H9 (cell line): ENCODE measurements around the gene COL27A1. TPM values are rescaled to one million over a fixed set of nuclear protein-coding genes. Genes with fewer than 3 reads are reported as not detected.

Experiments
- DNase-seq: peaks from one replicate; pipeline ENCODE4 v3.0.0-alpha.2; 2017
- H2AFZ ChIP-seq: one replicate; pipeline ENCODE4 v1.6.1; 2013; ENCODE audit warnings: mild to moderate bottlenecking, low read length, control low read depth, moderate library complexity
- H2AK5ac ChIP-seq: 2 replicates; pipeline ENCODE4 v1.6.1; 2013; ENCODE audit warnings: low read length, control low read depth, mixed read lengths; ENCODE audit not compliant: insufficient read length
- H2BK120ac ChIP-seq: one replicate; pipeline ENCODE4 v1.6.1; 2013; ENCODE audit warnings: low read depth, mild to moderate bottlenecking, low read length, control low read depth, inconsistent platforms; ENCODE audit not compliant: poor library complexity, severe bottlenecking
- H2BK12ac ChIP-seq: 2 replicates; pipeline ENCODE4 v1.6.1; 2013; ENCODE audit warnings: low read length, control low read depth, mixed read lengths, low read depth; ENCODE audit not compliant: insufficient read length
- H2BK15ac ChIP-seq: 2 replicates; pipeline ENCODE4 v1.6.1; 2013; ENCODE audit warnings: low read depth, low read length, control low read depth
- H2BK20ac ChIP-seq: one replicate; pipeline ENCODE4 v1.6.1; 2013; ENCODE audit warnings: low read depth, mild to moderate bottlenecking, low read length, control low read depth, inconsistent platforms; ENCODE audit not compliant: poor library complexity, severe bottlenecking
- H2BK5ac ChIP-seq: 2 replicates; pipeline ENCODE4 v1.6.1; 2013; ENCODE audit warnings: low read length, control low read depth, mixed read lengths; ENCODE audit not compliant: insufficient read length
- H3K14ac ChIP-seq: 2 replicates; pipeline ENCODE4 v1.6.1; 2013; ENCODE audit warnings: low read length, control low read depth; ENCODE audit not compliant: insufficient read depth
- H3K18ac ChIP-seq: 2 replicates; pipeline ENCODE4 v1.6.1; 2013; ENCODE audit warnings: low read depth, mild to moderate bottlenecking, mixed read lengths, low read length, control low read depth; ENCODE audit not compliant: insufficient read length
- H3K23ac ChIP-seq: 2 replicates; pipeline ENCODE4 v1.6.1; 2013; ENCODE audit warnings: low read length, control low read depth, mixed read lengths, low read depth; ENCODE audit not compliant: insufficient read length
- H3K23me2 ChIP-seq: 2 replicates; pipeline ENCODE4 v1.6.1; 2013; ENCODE audit warnings: low read depth, mild to moderate bottlenecking, mixed read lengths, low read length, control low read depth; ENCODE audit not compliant: insufficient read length, poor library complexity, severe bottlenecking
- H3K27ac ChIP-seq: 2 replicates; pipeline ENCODE4 v1.5.1; 2013; ENCODE audit warnings: low read length, control low read depth, mixed read lengths, low read depth; ENCODE audit not compliant: insufficient read length
- H3K27me3 ChIP-seq: 2 replicates; pipeline ENCODE4 v1.6.1; 2013; ENCODE audit warnings: low read length, control low read depth, inconsistent platforms; ENCODE audit not compliant: insufficient read depth
- H3K4ac ChIP-seq: 2 replicates; pipeline ENCODE4 v1.6.1; 2013; ENCODE audit warnings: low read depth, mild to moderate bottlenecking, control low read depth, inconsistent platforms, low read length, moderate library complexity
- H3K4me1 ChIP-seq: 2 replicates; pipeline ENCODE4 v1.6.1; 2013; ENCODE audit warnings: low read length, control low read depth, inconsistent platforms; ENCODE audit not compliant: insufficient read depth
- H3K4me2 ChIP-seq: 2 replicates; pipeline ENCODE4 v1.6.1; 2013; ENCODE audit warnings: low read length, control low read depth, mixed read lengths; ENCODE audit not compliant: insufficient read length, insufficient read depth
- H3K56ac ChIP-seq: 2 replicates; pipeline ENCODE4 v1.6.1; 2013; ENCODE audit warnings: low read depth, mild to moderate bottlenecking, mixed read lengths, low read length, control low read depth; ENCODE audit not compliant: insufficient read length
- H3K79me1 ChIP-seq: 2 replicates; pipeline ENCODE4 v1.6.1; 2013; ENCODE audit warnings: low read depth, mild to moderate bottlenecking, moderate library complexity, low read length, control low read depth, inconsistent platforms; ENCODE audit not compliant: insufficient read depth, poor library complexity, severe bottlenecking
- H3K79me2 ChIP-seq: 2 replicates; pipeline ENCODE4 v1.6.1; 2013; ENCODE audit warnings: low read length, control low read depth, inconsistent platforms; ENCODE audit not compliant: insufficient read depth
- H3K9ac ChIP-seq: 2 replicates; pipeline ENCODE4 v1.6.1; 2013; ENCODE audit warnings: low read length, control low read depth, mixed read lengths; ENCODE audit not compliant: insufficient read length; ENCODE audit errors: extremely low read depth
- H3K9me3 ChIP-seq: one replicate; pipeline ENCODE4 v1.6.1; 2013; ENCODE audit warnings: low read depth, low read length, inconsistent platforms; ENCODE audit not compliant: control insufficient read depth
- H3T11ph ChIP-seq: one replicate; pipeline ENCODE4 v1.6.1; 2013; ENCODE audit warnings: mild to moderate bottlenecking, low read length, control low read depth, inconsistent platforms
- H4K20me1 ChIP-seq: one replicate; pipeline ENCODE4 v1.6.1; 2013; ENCODE audit not compliant: control insufficient read depth, insufficient read length, insufficient read depth
- H4K5ac ChIP-seq: 2 replicates; pipeline ENCODE4 v1.6.1; 2013; ENCODE audit warnings: low read depth, mild to moderate bottlenecking, mixed read lengths, low read length, control low read depth; ENCODE audit not compliant: insufficient read length
- H4K8ac ChIP-seq: replicated peaks from 2 replicates; pipeline ENCODE4 v1.6.1; 2013; ENCODE audit warnings: low read length, control low read depth, mixed read lengths, low read depth; ENCODE audit not compliant: insufficient read length
- H4K91ac ChIP-seq: 2 replicates; pipeline ENCODE4 v1.6.1; 2013; ENCODE audit warnings: low read depth, mild to moderate bottlenecking, moderate library complexity, mixed read lengths, low read length, control low read depth; ENCODE audit not compliant: insufficient read length
- H3K27ac Mint-ChIP-seq, 3 experiments: 2 replicates in 2 of 3; 3 replicates in 1 of 3; pipeline ENCODE4 v1.8.0; 2020 to 2021; ENCODE audit warnings: mixed read lengths in 3 of 3, mild to moderate bottlenecking in 1 of 3, moderate library complexity in 1 of 3
- H3K27me3 Mint-ChIP-seq: 2 replicates; pipeline ENCODE4 v1.8.0; 2021; ENCODE audit warnings: low read depth, mild to moderate bottlenecking, moderate library complexity, mixed read lengths
- H3K36me3 Mint-ChIP-seq, 3 experiments: 2 replicates in 2 of 3; 3 replicates in 1 of 3; pipeline ENCODE4 v1.8.0; 2020 to 2021; ENCODE audit warnings: low read depth in 3 of 3, mixed read lengths in 3 of 3; ENCODE audit not compliant: insufficient read depth in 1 of 3
- H3K4me1 Mint-ChIP-seq, 2 experiments: 2 replicates each; pipeline ENCODE4 v1.8.0; 2020; ENCODE audit warnings: mixed read lengths in 2 of 2
- H3K4me3 Mint-ChIP-seq, 2 experiments: 2 replicates in 1 of 2; 3 replicates in 1 of 2; pipeline ENCODE4 v1.8.0; 2020 to 2021; ENCODE audit warnings: mild to moderate bottlenecking in 2 of 2, mixed read lengths in 2 of 2, moderate library complexity in 1 of 2
- H3K9me3 Mint-ChIP-seq, 2 experiments: 2 replicates in 1 of 2; 3 replicates in 1 of 2; pipeline ENCODE4 v1.8.0; 2020; ENCODE audit warnings: mild to moderate bottlenecking in 2 of 2, mixed read lengths in 2 of 2, moderate library complexity in 1 of 2
- WGBS: extraction: QIAGEN DNeasy Blood & Tissue Kit; methylation state at CpG from one replicate; pipeline ENCODE4 v1.1.7; 2013; ENCODE audit warnings: missing lambda C conversion rate, low lambda C conversion rate, mixed read lengths; ENCODE audit not compliant: insufficient read length; ENCODE audit errors: extremely low coverage; 5-methylcytosine and 5-hydroxymethylcytosine counted together
- total RNA-seq: library from RNA; stranded (reverse); gene quantifications from 2 replicates; pipeline ENCODE4 v1.2.1, GENCODE V29; 2021
- TF ChIP-seq, protein P1 (sequence below): fragments of 200-600 bp; sonication (generic); conservative IDR thresholded peaks from 3 replicates; pipeline ENCODE4 v1.8.0; 2021; ENCODE audit warnings: antibody characterized with exemption, mild to moderate bottlenecking

COL27A1 gene
- total RNA-seq, 1 experiment from 2014 or later = 17.9 TPM

DNA sequence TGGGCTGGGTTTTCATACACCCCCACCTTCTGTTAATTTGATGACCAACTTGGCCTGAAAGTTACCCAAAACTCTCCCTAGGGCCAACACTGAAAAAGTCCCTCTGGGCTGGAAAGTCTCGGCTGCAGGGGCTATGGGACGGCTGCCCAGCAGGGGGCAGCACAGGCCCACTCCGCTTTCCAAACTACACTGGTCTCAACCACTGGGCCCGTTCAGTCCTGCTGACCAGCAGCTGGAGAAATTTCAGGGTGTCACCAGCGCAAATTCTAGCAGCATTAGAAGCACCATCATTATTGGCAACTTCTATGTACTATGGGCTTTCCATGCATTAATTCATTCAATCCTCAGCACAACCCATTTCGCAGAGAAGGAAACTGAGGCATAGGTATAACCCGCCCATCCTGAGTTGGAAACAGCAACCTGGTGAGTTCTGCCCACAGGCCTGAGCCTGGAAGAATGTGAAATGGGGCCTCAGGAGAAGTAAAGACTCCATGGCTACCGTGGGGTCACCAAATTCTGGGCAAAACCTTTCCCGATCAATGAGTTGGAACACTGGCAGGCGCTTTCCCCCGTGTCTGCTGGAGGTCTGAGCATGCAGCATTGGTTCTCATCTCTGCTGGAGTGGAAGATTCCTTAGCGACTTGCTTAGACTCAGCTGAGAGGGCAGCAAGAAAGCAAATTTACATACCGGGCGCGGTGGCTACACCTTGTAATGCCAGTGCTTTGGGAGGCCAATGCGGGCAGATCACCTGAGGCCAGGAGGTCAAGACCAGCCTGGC, 184.0 kb downstream of the COL27A1 start:
- H3K18ac ChIP-seq = no peak overlapping the region
- H2BK12ac ChIP-seq = no peak overlapping the region
- no peak overlapping the region for H3K4ac ChIP-seq
- Mint-ChIP-seq H3K27me3 (no peaks in the 10 kb centered on the region; the same call in 1 of the 2 replicates), H3K4me3 (no peak overlapping the region), H3K36me3 (peaks cover 45 to 74% (median 64%) of the 10 kb centered on the region in 3 experiments), H3K9me3 (no peaks in the 10 kb centered on the region; a peak in 1 of 5 replicates), H3K4me1 (no peaks in the 10 kb centered on the region), H3K27ac (no peak overlapping the region)
- no peak overlapping the region for H4K8ac ChIP-seq
- H3K9ac ChIP-seq = no peak overlapping the region
- H3K23me2 ChIP-seq = no peaks in the 10 kb centered on the region
- peak; percentile 71 for DNase-seq
- no peak overlapping the region for H2BK20ac ChIP-seq
- no peak overlapping the region for H3K14ac ChIP-seq
- H3K56ac ChIP-seq = no peak overlapping the region
- H2AFZ ChIP-seq = no peak overlapping the region
- no peaks in the 10 kb centered on the region for H3K9me3 ChIP-seq
- H3K23ac ChIP-seq = no peak overlapping the region
- H3K79me2 ChIP-seq = no peaks in the 10 kb centered on the region
- H4K20me1 ChIP-seq = no peaks in the 10 kb centered on the region
- no peaks in the 10 kb centered on the region for H3K4me1 ChIP-seq
- H4K5ac ChIP-seq = no peak overlapping the region
- H2AK5ac ChIP-seq = no peak overlapping the region
- no peak overlapping the region for H2BK120ac ChIP-seq
- H3K27ac ChIP-seq = no peak overlapping the region
- H2BK5ac ChIP-seq = no peak overlapping the region
- TF ChIP-seq, protein P1, sequence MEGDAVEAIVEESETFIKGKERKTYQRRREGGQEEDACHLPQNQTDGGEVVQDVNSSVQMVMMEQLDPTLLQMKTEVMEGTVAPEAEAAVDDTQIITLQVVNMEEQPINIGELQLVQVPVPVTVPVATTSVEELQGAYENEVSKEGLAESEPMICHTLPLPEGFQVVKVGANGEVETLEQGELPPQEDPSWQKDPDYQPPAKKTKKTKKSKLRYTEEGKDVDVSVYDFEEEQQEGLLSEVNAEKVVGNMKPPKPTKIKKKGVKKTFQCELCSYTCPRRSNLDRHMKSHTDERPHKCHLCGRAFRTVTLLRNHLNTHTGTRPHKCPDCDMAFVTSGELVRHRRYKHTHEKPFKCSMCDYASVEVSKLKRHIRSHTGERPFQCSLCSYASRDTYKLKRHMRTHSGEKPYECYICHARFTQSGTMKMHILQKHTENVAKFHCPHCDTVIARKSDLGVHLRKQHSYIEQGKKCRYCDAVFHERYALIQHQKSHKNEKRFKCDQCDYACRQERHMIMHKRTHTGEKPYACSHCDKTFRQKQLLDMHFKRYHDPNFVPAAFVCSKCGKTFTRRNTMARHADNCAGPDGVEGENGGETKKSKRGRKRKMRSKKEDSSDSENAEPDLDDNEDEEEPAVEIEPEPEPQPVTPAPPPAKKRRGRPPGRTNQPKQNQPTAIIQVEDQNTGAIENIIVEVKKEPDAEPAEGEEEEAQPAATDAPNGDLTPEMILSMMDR = peak; percentile 90
- H3T11ph ChIP-seq = no peak overlapping the region
- H4K91ac ChIP-seq = no peak overlapping the region
- H3K79me1 ChIP-seq = no peaks in the 10 kb centered on the region
- H2BK15ac ChIP-seq = no peak overlapping the region
- H3K4me2 ChIP-seq = no peak overlapping the region
- no CpG with 5 or more reads among the region's 16 CpGs for WGBS
- H3K27me3 ChIP-seq = no peaks in the 10 kb centered on the region
